ENCODE data around the gene ERC1.

DNA sequence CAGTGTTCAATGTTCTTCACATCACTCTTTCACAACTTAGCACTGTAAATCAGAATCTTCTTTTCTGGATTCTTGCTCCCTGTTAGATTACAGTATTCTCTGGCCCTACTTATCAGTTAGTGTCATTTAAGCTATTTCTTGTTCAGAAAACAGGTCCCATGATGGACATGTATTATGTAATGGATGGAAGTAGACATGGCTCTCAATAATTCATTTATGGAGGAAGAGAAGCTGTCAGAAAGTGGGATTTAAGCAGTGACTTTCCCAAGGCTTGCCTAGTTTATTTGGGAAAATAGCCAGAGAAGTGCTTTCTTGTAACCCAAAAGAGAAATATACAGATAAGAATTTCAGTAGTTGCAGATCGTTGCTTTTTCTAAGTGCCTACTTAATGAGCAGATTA lies 1.6 kb downstream of the ERC1 start:
- TF ChIP-seq, protein P1, sequence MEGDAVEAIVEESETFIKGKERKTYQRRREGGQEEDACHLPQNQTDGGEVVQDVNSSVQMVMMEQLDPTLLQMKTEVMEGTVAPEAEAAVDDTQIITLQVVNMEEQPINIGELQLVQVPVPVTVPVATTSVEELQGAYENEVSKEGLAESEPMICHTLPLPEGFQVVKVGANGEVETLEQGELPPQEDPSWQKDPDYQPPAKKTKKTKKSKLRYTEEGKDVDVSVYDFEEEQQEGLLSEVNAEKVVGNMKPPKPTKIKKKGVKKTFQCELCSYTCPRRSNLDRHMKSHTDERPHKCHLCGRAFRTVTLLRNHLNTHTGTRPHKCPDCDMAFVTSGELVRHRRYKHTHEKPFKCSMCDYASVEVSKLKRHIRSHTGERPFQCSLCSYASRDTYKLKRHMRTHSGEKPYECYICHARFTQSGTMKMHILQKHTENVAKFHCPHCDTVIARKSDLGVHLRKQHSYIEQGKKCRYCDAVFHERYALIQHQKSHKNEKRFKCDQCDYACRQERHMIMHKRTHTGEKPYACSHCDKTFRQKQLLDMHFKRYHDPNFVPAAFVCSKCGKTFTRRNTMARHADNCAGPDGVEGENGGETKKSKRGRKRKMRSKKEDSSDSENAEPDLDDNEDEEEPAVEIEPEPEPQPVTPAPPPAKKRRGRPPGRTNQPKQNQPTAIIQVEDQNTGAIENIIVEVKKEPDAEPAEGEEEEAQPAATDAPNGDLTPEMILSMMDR (IDR thresholded peaks at IDR 0.05), result no peak
- no peak for TF ChIP-seq POLR2AphosphoS5 (IDR thresholded peaks at IDR 0.05)
